NCI-H146 treated with DMSO at 0.1 percent for 48 hours (cell line): Measurements from ENCODE around the gene BICC1.

Source experiments
- DNase-seq: peaks from one replicate; lab custom pipeline; 2025; ENCODE audit not compliant: unreplicated experiment; lab: John Stamatoyannopoulos, UW

The BICC1 gene

GRCh38 chr10:58512491-58513187, at the start of gene BICC1:
Gene BICC1, plus strand, starts transcription at chr10:58512872. Its CDS starts 272 bp downstream, at chr10:58513144.
- peak; percentile 9 for DNase-seq

GRCh38 chr10:58464956-58465355, 47.7 kb upstream of the BICC1 start:
- no peak for DNase-seq

GRCh38 chr10:58465629-58466028, 47.0 kb upstream of the BICC1 start:
- DNase-seq = no peak

GRCh38 chr10:58467931-58468635, 44.6 kb upstream of the BICC1 start:
- DNase-seq = no peak

GRCh38 chr10:58473976-58474375, 38.7 kb upstream of the BICC1 start:
- no peak for DNase-seq

- DNase-seq = no peak
Observed at GRCh38 chr10:58475322-58476277, 37.1 kb upstream of the BICC1 start.

- no peak for DNase-seq
Observed at GRCh38 chr10:58477122-58477521, 35.5 kb upstream of the BICC1 start.

GRCh38 chr10:58477902-58478301, 34.8 kb upstream of the BICC1 start:
- DNase-seq = no peak

- DNase-seq = no peak
Observed at GRCh38 chr10:58479045-58479444, 33.6 kb upstream of the BICC1 start.

GRCh38 chr10:58480321-58480720, 32.4 kb upstream of the BICC1 start:
- DNase-seq = no peak

GRCh38 chr10:58481569-58482109, 31.0 kb upstream of the BICC1 start:
- no peak for DNase-seq

GRCh38 chr10:58486821-58487220, 25.9 kb upstream of the BICC1 start:
- DNase-seq = no peak

GRCh38 chr10:58488921-58489320, 23.8 kb upstream of the BICC1 start:
- no peak for DNase-seq

GRCh38 chr10:58502956-58503355, 9.7 kb upstream of the BICC1 start:
- no peak for DNase-seq

GRCh38 chr10:58508316-58508715, 4.4 kb upstream of the BICC1 start:
- no peak for DNase-seq

- DNase-seq = no peak
Observed at GRCh38 chr10:58511765-58512490, 744 bp upstream of the BICC1 start.

GRCh38 chr10:58513188-58514110, 777 bp downstream of the BICC1 start:
- DNase-seq = no peak

GRCh38 chr10:58514111-58514770, 1.6 kb downstream of the BICC1 start:
- no peak for DNase-seq
